HG03469 (cell line): ENCODE data around the gene CCDC88C.

ENCODE experiments used
- ATAC-seq: cut with Tn5 transposase; IDR thresholded peaks from one replicate; pipeline ENCODE4 v1.9.1; 2021; ENCODE audit warnings: mild to moderate bottlenecking, moderate library complexity, moderate number of reproducible peaks; ENCODE audit not compliant: unreplicated experiment

Gene CCDC88C

DNA sequence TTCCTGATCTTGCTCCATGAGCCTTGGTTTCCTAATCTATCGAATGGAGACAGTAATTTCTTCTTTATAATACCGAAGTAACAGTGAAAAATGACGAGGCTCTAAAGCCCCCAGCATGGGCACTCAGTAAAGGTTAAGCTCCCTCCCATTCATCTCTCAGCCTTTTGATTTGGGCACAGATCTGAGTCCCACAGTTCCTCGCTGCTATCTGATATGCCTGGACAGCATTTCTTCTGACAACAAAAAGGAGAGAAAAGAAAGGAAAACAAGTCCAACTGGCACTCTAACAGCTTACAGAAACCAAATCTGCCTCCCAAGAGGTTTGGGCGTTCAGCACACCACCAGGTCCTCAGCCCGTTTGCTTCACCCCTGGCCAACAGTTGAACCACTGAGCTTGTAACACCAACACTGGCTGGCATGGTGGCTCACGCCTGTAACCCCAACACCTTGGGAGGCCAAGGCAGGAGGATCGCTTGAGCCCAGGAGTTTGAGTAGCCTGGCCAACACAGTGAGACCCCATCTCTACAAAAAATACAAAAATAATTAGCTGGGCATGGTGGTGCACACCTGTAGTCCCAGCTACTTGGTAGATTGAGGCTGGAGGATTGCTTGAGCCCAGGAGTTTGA, 19.5 kb downstream of the CCDC88C start:
- ATAC-seq = no peak

- ATAC-seq = peak; percentile 51
Measured at GRCh38 chr14:91396959-91397815, 20.4 kb downstream of the CCDC88C start.

- ATAC-seq = no peak
Measured at GRCh38 chr14:91396013-91396660, 21.5 kb downstream of the CCDC88C start.

DNA sequence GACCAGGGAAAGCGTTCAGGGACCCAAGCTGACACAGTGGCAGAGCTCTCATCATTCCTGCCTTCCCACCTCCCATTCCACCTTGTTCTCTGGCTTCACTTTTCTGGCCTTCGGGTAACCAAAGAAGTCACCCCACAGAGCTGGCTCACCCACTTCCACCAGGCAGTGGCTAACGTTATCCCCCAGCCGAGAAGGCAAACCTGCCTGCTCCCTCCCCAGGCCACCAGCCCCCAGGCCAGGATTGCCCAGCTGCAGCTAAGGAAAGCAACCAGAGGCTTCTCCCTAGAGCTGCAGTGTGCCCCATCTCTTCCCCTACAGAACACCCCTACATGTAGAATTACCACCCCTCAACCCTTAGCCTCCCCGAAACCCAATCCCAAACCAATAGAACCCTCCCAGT, 22.2 kb downstream of the CCDC88C start:
- ATAC-seq = no peak

GRCh38 chr14:91394105-91395081, 23.2 kb downstream of the CCDC88C start:
- ATAC-seq = no peak

DNA sequence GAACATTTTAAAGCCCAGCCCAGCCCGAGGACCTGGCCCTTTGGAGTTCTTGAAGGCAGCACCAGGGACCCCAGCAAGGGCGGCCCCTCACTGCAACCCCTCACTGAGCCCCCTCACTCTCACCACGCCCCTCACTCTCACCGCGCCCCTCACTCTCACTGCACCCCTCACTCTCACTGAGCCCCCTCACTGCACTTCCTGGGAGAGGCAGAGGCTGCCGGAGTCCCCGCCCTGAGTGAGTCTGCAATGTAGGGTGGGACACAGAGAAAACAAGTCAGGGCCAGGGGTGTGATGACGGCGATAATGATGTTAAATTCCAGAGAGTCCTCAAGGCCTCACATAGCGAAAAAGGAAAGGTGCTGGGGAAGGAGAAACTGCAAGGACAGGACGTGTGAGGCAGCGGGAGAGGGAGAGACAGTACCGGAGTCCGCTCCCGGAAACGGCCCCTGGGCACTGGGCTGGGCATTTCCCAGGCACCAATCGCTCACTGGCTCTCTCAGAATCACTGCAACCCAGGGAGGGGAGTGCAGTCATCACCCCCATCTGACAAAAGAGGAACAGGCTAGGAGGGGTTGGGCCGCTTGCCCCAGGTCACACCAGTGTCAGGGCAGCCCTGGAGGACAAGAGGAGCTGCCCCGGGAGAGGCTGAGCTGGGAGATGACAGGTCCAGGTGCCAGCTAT, 24.9 kb downstream of the CCDC88C start:
- no peak for ATAC-seq

GRCh38 chr14:91390165-91390778, 27.3 kb downstream of the CCDC88C start:
- no peak for ATAC-seq

DNA sequence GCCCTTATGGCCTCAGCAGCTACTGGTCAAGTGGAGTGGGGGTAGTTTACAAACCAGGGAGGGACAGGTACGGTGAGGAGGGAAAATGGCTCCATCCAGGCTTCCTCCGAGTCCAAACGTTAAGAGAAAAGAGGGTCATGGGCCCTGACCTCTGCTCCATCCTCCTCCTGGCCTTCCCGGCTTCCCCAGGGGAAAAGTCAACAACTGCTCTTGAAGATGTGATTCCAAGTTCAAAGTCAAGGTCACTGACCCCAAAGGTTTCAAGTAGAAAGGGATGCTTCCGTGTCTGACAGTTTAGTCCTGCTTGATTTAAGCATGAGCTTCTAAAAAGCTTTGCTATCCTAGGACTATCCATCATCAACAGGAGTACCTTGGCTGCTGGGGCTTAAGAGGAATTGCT, 28.5 kb downstream of the CCDC88C start:
- ATAC-seq = no peak

DNA sequence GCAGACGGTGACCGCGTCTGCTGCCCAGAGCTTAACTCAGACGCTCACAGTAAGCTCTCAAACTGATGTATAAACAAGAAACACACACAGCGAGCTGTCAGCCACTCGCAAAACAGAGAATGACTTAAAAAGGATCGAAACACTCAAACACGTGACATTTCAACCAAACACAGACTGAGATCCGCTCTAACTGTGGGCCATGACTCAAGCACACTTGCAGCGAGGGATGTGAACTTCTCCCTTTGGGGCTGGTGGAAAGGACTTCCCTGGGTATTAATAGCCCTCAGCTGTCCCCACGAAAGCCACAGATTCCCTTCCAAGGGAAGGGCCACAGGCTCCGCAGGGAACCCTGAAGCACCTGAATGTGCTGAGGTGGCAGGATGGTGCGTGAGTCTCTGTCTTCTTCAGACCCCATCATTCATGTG, 29.1 kb downstream of the CCDC88C start:
- ATAC-seq = peak; percentile 54

GRCh38 chr14:91387951-91388381, 29.7 kb downstream of the CCDC88C start:
- no peak for ATAC-seq

- ATAC-seq = no peak
Measured at GRCh38 chr14:91387169-91387835, 30.3 kb downstream of the CCDC88C start.

- ATAC-seq = no peak
Measured at GRCh38 chr14:91385697-91386096, 31.9 kb downstream of the CCDC88C start.

DNA sequence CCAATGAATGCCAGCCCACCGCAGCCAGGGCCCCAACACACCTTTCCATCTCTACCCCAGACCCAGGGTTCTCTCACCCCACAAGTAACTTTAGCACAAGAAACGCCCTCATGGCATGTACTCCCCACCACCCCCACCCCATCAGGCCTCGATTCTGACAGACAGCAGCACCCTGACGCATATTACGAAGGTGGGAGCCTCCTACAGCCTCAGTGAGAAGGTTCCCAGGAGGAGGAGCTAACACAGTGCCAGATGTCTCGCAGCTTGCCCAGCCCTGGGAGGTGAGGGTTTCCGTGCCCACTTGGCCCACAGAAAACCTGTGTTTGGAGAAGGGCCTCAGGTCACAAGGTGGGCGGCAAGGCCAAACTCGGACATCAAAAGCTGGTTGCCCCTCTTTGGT, 32.4 kb downstream of the CCDC88C start:
- no peak for ATAC-seq

DNA sequence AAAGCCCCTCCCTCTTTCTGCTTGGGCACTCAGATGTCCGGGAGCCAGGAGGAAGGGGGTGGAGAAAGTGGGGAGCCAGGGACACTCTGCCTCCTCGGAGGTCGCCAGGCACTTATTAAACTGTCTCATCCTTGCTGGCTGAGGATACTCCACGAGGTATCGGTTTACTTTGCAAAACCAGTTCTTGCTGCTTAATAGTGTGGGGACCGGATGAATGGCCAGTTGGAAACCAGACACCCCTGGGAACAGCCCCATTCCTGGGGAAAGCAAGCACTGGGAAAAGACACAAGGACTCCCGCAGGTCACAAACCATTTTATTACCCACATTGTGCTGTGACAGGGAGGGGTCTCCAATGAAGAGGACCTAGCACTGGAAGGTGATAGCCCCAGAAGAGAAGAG, 34.2 kb downstream of the CCDC88C start:
- ATAC-seq = no peak

DNA sequence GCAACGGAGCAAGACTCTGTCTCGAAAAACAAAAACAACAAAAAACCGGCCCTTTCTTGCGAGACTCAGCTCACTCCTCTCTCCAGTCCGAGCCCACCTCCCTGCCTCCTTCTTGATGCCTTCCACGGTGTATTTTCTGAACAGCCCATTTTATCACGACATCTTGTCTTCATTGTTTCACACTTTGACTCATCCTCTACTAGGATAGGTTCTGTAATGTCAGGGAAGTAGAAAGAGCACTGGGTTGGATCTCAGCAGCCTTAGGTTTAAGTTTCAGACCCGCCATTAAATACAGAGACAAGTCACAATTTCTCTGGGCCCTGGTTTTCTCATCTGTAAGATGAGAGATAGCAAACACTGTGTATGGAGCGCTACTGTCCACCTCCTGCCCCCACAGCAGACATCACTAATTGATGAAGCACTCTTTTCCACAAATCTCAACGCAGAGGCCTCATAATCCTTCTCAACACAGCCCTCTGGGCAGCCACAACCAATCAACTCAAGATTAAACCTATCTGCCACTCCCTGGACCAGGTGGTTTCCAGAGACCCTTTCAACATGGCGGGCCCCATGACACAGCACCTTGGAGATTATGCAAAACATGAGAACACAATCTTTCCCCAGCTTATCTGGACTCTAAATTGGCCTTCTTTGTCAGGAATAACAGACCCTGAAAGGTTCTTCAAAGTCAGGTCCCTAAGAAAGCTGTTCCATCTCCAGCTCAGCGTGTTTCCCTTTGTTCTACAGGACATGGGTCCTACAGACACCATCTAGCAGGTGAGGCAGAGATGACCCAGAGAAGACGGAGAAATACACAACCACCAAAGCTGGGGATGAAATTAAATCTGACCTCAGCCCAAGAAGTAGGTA, 35.6 kb downstream of the CCDC88C start:
- ATAC-seq = no peak

DNA sequence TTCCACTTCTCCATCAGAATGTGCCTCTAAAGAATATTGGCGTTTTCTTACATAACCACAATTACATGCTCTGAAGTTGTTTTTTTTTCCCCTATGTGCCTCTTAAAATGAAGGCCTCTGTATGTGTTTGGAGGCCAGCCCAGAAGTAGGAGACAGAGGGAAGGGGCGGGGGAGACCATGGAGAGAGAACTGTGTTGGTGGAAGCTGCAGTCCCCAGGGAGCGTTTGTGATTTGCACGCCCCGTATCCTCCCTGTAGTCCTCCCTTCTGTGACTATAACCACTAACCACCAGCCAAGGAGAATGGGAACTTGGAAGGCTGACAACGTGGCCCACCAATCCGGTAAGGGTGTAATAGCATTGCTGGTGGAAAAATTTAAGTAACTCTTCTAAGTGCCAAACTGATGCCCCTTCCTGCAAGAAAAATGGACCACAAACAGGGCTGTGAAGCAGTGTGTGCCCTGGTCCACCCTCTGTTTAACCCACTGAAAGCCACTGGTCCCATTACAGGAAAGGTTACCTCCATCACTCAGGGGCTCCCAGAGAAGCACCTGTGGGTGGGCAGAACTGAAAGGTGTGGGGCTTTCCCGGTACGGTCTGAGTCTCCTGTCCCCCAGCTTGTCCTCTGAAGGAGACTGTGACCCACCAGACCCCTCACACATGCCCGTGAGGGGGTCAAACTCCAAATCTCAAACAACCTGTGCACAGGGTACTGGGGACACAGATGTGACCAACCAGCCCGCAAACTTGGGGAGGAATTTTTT, 36.8 kb downstream of the CCDC88C start:
- ATAC-seq = no peak

DNA sequence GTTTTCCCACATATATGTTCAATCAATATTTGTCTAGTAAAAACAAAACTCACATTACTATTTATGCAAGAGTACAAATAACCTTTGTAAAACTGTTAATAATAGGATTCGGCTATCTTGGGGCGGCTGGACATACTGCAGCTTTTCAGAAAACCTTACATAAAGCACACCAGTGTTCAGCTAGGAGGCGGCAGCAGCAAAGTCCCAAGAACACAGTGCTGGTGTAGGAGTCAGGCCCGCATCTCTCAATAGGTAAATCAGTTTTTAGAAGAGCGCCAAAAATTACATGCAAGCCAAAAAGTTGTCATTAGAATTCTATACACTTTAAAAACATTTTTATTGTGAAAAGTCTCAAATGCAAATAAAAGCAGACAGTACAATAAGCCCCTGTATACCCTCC, 37.5 kb downstream of the CCDC88C start:
- ATAC-seq = no peak

GRCh38 chr14:91379579-91379932, 38.1 kb downstream of the CCDC88C start:
- ATAC-seq = no peak
